ENCODE results near the gene TCOF1.

TCOF1 gene

GRCh38 chr5:150313921-150314716 is 43.4 kb upstream of the TCOF1 start:
- no peak for FAIRE-seq
- TF ChIP-seq POLR2AphosphoS5 (IDR thresholded peaks at IDR 0.05; ENCODE audit: low read depth, low read length) = no peak
- TF ChIP-seq SPI1 (IDR thresholded peaks at IDR 0.05; ENCODE audit: low read depth, low read length) = no peak
- TF ChIP-seq POU2F2 (IDR thresholded peaks at IDR 0.05; ENCODE audit: low read depth, low read length) = no peak
- no peak for TF ChIP-seq TAF1 (IDR thresholded peaks at IDR 0.05; ENCODE audit: low read depth, low read length)
- TF ChIP-seq POLR2A (IDR thresholded peaks at IDR 0.05; ENCODE audit: low read depth, low read length) = no peak
- no peak for TF ChIP-seq PAX5 (IDR thresholded peaks at IDR 0.05; ENCODE audit: insufficient read depth, low read length, severe bottlenecking)
- no peak for DNase-seq (ENCODE audit: insufficient read length, low spot score)

DNA sequence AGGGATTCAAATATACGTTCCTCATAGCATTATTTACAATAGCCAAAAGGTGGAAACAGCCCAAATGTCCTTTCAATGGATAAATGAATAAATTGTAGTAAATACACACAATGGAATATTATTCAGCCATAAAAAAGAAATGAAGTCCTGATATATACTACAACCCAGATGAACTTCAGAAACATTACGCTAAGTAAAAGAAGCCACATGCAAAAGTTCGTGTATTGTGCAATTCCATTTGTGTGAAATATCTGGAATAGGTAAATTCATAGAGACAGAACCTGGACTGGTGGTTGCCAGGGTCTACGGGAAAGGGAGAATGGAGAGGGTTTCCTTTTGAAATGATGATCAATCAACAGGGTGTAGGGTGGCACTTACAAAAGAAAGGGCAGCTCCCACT is 42.3 kb upstream of the TCOF1 start:
- no peak for FAIRE-seq
- no peak for DNase-seq (ENCODE audit: insufficient read length, low spot score)
- no peak for TF ChIP-seq SPI1 (IDR thresholded peaks at IDR 0.05; ENCODE audit: low read depth, low read length)
- TF ChIP-seq TAF1 (IDR thresholded peaks at IDR 0.05; ENCODE audit: low read depth, low read length) = no peak
- no peak for TF ChIP-seq POU2F2 (IDR thresholded peaks at IDR 0.05; ENCODE audit: low read depth, low read length)
- no peak for TF ChIP-seq PAX5 (IDR thresholded peaks at IDR 0.05; ENCODE audit: insufficient read depth, low read length, severe bottlenecking)

DNA sequence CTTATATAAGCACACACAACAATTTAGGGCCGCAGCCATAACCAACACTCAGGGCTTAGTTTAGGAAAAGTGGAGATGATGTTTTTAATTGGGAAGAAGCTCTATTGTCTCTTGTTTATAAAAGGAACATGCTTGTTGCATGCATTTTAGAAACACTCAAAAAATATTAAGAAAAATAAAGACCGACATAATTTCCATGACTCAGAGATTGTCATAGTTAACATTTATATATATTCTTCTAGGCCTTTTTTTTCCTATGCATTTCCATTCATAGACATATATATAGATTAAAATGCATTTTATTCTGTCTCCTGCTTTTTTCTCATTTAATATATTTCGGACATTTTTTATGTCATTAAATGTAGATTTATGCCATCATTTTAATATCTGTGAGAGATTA is 41.2 kb upstream of the TCOF1 start:
- no peak for TF ChIP-seq TAF1 (IDR thresholded peaks at IDR 0.05; ENCODE audit: low read depth, low read length)
- no peak for TF ChIP-seq POLR2A (IDR thresholded peaks at IDR 0.05; ENCODE audit: low read depth, low read length)
- no peak for TF ChIP-seq POLR2AphosphoS5 (IDR thresholded peaks at IDR 0.05; ENCODE audit: low read depth, low read length)
- no peak for TF ChIP-seq PAX5 (IDR thresholded peaks at IDR 0.05; ENCODE audit: insufficient read depth, low read length, severe bottlenecking)
- TF ChIP-seq SPI1 (IDR thresholded peaks at IDR 0.05; ENCODE audit: low read depth, low read length) = no peak
- TF ChIP-seq POU2F2 (IDR thresholded peaks at IDR 0.05; ENCODE audit: low read depth, low read length) = no peak
- DNase-seq (ENCODE audit: insufficient read length, low spot score) (no peak), FAIRE-seq (no peak)

DNA sequence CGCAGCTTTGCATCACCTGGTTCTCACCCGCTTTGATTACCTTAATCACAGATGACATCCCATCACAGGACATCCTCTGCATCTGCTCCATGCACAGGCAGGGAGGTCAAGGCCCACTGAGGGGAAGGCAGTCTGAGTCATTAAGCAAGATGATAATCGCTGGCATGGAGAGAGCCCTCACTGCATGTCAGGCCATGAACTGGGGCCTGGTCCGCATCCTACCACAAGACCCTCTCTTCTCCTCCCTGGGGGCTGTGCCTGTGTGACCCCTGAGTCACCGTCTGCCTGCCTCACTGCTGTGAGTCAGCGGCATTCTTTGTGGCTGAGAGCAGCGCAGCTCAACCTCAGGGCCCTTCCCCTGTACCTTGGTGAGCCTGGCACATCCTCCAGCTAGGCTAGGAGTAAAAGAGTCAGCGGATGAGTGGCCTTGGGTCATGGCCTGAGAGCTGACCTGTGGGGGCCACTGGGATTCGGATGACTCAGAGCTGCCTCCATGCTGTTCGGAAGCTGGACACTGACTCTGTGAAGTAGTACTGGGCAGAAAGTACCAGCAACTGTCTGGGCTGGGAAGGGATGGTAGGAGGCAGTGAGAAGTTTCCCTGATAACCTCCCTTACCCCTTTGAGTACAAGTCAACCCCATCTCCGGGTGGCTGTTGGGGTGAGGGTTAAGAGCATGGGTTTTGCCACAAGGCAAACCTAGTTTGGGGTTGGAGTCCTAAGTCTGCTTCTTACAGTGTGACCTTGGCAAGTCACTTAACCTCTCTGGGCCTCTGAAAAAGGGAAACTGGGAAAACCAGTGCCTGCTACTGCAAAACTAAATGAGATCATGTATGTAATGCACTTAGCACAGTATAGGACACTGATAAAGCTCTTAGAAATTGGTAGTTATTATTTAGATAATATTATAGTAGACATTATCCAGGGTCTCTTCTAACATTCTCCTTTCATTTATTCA is 40.2 kb upstream of the TCOF1 start:
- DNase-seq (ENCODE audit: insufficient read length, low spot score) = no peak
- FAIRE-seq = no peak
- TF ChIP-seq POLR2A (IDR thresholded peaks at IDR 0.05; ENCODE audit: low read depth, low read length) (no peak), PAX5 (IDR thresholded peaks at IDR 0.05; ENCODE audit: insufficient read depth, low read length, severe bottlenecking) (no peak), POLR2AphosphoS5 (IDR thresholded peaks at IDR 0.05; ENCODE audit: low read depth, low read length) (no peak), TAF1 (IDR thresholded peaks at IDR 0.05; ENCODE audit: low read depth, low read length) (no peak), SPI1 (IDR thresholded peaks at IDR 0.05; ENCODE audit: low read depth, low read length) (no peak), POU2F2 (IDR thresholded peaks at IDR 0.05; ENCODE audit: low read depth, low read length) (no peak)

DNA sequence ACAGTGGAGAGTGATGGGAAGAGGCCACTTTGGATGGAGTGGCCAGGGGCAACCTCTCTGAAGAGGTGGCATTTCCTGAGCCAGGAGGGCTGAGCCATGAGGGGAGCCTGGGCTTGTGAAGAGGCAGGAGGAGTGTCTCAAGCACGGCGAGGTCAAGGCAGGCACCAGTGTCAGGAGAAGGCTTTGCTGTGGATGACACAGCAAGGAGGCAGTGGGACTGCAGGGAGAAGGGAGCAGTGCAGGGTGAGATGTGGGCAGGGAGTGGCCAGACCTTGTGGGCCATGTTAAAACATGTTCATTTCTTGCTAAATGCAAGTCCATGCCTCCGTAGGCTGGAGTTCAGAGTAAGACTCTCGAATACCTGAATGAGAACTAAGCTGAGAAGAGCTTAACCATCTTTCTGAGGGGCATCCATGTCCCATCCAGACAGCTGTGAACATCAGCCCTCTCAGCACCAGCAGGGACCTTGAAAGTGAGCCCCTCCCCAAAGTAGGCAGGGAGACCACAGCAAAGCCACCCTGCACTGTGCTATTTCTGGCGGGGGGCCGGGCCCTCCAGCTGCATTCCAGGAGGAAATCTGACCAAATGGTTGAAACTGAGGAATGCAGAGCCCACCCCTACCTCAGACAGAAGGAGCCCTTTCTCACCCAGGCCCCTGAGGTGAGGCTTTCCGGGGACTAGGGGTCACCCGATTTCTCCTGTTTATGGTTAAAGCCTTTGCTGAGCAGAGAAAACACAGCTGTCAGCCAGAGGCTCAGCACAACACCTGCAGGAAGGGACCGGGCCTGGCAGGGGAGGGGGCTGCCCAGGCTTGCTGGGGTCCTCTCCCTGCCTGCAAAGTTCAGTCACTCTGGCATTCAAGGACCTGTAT is 38.6 kb upstream of the TCOF1 start:
- no peak for TF ChIP-seq POU2F2 (IDR thresholded peaks at IDR 0.05; ENCODE audit: low read depth, low read length)
- TF ChIP-seq POLR2AphosphoS5 (IDR thresholded peaks at IDR 0.05; ENCODE audit: low read depth, low read length) = no peak
- TF ChIP-seq PAX5 (IDR thresholded peaks at IDR 0.05; ENCODE audit: insufficient read depth, low read length, severe bottlenecking) = no peak
- TF ChIP-seq SPI1 (IDR thresholded peaks at IDR 0.05; ENCODE audit: low read depth, low read length) = no peak
- TF ChIP-seq POLR2A (IDR thresholded peaks at IDR 0.05; ENCODE audit: low read depth, low read length) = no peak
- TF ChIP-seq TAF1 (IDR thresholded peaks at IDR 0.05; ENCODE audit: low read depth, low read length) = no peak
- DNase-seq (ENCODE audit: insufficient read length, low spot score) = no peak
- FAIRE-seq = no peak

- FAIRE-seq = no peak
- TF ChIP-seq POLR2A (IDR thresholded peaks at IDR 0.05; ENCODE audit: low read depth, low read length) (no peak), PAX5 (IDR thresholded peaks at IDR 0.05; ENCODE audit: insufficient read depth, low read length, severe bottlenecking) (no peak), SPI1 (IDR thresholded peaks at IDR 0.05; ENCODE audit: low read depth, low read length) (no peak), POU2F2 (IDR thresholded peaks at IDR 0.05; ENCODE audit: low read depth, low read length) (no peak), TAF1 (IDR thresholded peaks at IDR 0.05; ENCODE audit: low read depth, low read length) (no peak), POLR2AphosphoS5 (IDR thresholded peaks at IDR 0.05; ENCODE audit: low read depth, low read length) (no peak)
Observed at GRCh38 chr5:150319484-150319790, 38.1 kb upstream of the TCOF1 start.

GRCh38 chr5:150320044-150320613 is 37.4 kb upstream of the TCOF1 start:
- DNase-seq (ENCODE audit: insufficient read length, low spot score) (no peak), FAIRE-seq (no peak)
- TF ChIP-seq SPI1 (IDR thresholded peaks at IDR 0.05; ENCODE audit: low read depth, low read length) (no peak), POLR2A (IDR thresholded peaks at IDR 0.05; ENCODE audit: low read depth, low read length) (no peak), TAF1 (IDR thresholded peaks at IDR 0.05; ENCODE audit: low read depth, low read length) (no peak), POU2F2 (IDR thresholded peaks at IDR 0.05; ENCODE audit: low read depth, low read length) (no peak), PAX5 (IDR thresholded peaks at IDR 0.05; ENCODE audit: insufficient read depth, low read length, severe bottlenecking) (no peak), POLR2AphosphoS5 (IDR thresholded peaks at IDR 0.05; ENCODE audit: low read depth, low read length) (no peak)

More at GRCh38 chr5:150319484-150319790, 38.1 kb upstream of the TCOF1 start:
- no peak for DNase-seq (ENCODE audit: insufficient read length, low spot score)

DNA sequence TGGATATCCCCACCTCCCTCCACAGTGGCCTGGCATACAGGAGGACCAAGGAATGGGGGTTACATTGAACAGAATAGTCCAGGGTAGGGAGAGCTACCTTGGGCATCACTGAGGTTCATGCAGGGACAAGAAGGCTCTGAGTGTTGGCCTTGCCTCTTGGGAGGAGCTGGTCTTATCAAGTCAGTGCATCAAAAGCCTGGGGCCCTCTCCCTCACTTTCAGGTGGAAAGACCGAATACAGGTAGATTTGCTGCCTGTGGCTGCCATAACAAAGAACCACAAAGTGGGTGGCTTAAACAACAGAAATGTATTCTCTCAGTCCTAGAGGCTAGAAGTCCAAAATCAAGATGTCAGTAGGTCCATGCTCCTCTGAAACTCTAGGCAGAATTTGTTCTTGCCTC is 36.3 kb upstream of the TCOF1 start:
- no peak for DNase-seq (ENCODE audit: insufficient read length, low spot score)
- TF ChIP-seq POLR2A (IDR thresholded peaks at IDR 0.05; ENCODE audit: low read depth, low read length) (no peak), PAX5 (IDR thresholded peaks at IDR 0.05; ENCODE audit: insufficient read depth, low read length, severe bottlenecking) (no peak), TAF1 (IDR thresholded peaks at IDR 0.05; ENCODE audit: low read depth, low read length) (no peak), POLR2AphosphoS5 (IDR thresholded peaks at IDR 0.05; ENCODE audit: low read depth, low read length) (no peak), SPI1 (IDR thresholded peaks at IDR 0.05; ENCODE audit: low read depth, low read length) (no peak), POU2F2 (IDR thresholded peaks at IDR 0.05; ENCODE audit: low read depth, low read length) (no peak)

More for the DNA sequence above, 36.3 kb upstream of the TCOF1 start:
- no peak for FAIRE-seq

Measured in GM12891 (cell line).